COLO668 (cell line): ENCODE measurements around the gene ULBP3.
A peak's percentile ranks its signal among the peaks of the same experiment; 100 is the strongest.
"Not testable (repeated sequence)": the region's sequence is repeated elsewhere in the genome, so short reads cannot be mapped to it uniquely, and the experiment has no call there.

Experiments used
- DNase-seq: peaks from one replicate; lab custom pipeline; 2025; ENCODE audit not compliant: unreplicated experiment; lab: John Stamatoyannopoulos, UW

The ULBP3 gene

DNA sequence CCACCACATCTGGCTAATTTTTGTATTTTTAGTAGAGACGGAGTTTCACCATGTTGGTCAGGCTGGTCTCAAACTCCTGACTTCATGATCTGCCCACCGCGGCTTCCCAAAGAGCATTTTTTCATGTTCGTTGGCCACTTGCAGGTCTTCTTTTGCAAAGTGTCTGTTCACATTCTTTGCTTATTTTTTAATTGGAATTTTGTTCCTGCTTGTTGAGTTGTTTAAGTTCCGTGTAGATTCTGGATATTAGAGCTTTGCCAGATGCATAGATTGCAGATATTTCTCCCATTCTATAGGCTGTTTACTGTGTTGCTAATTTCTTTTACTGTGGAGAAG lies 51.8 kb downstream of the ULBP3 start:
- DNase-seq = not testable (repeated sequence)

DNA sequence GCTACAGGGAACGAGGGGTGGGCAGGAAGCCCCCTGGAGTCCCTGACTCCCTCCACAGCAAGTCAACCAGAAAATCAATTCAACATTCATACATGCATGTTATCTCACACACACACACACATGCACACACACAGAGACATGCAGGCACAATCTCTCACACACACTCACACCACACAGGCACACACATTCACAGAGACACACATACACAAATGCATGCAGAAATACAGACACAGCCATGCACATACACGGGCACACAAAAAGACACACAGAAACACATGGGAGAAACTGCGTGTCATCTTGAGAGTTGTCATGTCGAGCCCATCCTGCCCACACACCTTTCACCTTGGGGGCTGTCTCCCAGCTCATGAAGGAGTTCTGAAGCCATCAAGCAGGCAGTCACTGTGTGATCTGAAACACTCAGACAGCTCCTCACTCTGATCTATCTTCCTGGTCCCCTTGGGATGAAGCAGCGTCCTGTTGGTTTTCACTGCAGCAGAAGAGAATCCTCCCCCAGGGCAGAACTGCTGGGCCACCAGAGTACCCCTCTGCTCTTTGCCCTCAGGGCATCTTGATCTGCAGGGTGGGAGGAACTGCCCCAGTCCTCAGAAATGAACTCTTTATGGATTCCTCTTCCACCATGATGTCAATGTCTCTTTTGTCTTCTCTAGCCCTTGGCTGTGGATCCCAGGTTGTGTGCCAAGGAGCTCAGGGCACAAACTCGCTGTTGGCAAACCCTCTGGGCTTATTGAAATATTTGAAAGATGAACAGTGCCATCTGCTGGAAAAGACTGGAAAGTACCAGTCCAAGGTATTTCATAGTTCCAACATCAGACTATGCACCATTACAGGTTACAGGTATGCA lies 52.4 kb downstream of the ULBP3 start:
- peak; percentile 45 for DNase-seq

DNA sequence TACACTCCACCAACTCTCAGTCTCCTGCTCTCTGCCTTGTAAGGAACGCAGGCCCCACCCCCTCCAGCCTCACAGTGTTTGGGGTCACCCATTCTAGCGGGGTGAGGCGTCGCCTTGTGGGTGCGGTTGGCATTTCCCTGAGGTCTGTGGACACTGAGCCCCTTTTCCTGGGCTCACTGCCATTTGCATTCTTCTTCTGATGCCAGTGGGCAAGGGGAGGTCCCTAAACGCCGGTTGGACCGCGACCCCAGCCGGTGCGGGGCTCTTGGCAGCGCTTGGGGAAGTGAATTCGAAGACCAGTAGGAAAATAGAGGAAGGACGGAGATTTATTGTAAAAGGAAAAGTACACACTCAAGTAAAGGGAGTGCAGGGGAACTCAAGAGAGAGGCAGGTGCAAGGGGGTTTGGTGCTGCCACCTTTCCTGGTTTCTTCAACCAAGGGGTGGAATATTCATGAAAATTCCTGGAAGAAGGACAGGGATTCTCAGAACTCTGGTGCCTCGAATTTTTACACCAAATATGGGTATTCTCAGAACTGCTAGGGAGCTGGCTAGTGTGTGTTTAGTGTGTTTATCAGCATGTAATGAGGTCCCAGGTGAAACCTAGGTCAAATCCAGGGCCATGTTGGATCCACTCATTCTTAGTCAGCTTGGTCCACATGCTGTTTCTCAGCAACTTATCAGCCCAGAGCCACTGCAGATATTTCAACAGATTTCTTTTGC lies 53.5 kb downstream of the ULBP3 start:
- DNase-seq = not testable (repeated sequence)

DNA sequence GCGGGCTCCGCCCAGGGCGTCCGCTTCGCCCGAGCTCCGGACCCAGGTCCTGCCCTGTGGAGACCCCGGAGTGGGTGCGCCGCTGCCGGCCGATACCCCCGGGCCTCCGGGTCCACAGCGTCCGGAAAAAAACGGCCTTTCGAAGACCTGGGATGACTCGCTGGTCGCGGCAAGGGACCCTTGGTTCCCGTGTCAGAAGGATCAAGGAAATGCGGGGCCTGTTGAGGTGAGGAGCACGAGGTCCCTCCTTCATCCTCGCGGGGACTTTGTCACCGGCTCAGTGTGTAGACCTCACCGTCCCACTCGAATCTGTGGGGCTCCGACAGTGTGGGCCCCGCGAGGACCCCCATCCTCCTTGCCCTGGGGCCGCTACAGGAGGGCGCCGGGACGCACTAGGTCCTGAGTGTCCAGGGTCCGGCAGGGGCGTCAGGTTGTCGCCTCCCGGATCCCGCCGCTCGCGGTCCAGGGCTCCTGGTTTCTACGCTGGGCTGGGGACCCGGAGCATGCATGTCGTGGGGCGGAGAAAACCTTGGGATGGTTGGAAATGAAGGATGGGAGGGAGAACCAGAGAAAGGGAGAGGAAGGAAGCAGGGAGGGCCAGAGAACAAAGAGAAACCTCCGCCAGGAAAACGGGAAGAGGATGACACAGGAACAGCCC lies 54.2 kb downstream of the ULBP3 start:
- DNase-seq = not testable (repeated sequence)

DNA sequence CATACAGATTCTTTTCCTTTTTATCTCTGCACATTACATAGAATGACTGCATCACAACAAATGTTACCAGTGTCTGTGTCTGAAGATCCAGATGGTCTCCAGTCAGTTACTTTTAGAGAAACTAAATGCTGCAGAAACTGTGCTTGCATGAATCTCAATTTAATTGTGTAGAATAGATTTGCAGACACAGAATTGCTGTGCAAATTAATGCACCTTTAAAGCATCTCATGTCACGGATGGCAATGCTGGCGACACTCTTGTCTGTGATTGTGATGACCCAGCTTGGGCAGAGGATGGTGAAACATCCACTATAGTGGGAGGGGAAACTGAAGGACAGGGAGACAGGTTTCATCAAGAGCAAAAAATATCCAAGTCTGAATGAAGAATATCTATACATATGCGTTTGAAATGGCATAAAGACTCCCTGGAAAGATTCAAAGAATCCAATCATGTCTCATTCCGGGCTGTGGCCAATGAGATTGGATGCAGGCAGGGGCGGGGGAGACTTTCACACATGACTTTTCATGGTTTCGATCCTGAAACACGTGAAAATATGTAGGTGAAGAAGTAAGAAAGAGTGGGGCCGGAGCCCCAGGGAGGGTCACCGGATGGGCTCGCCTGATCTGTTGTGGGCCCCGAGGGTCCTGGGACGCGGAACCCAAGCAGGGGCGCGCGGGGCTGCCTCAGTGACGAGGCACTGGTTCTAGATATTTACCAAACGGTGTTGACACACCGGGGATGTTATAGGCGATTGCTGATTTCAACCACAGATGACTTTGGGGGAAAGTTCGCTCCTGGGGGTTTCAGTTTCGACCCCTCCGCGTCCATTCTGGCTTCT lies 54.9 kb downstream of the ULBP3 start:
- DNase-seq = not testable (repeated sequence)

DNA sequence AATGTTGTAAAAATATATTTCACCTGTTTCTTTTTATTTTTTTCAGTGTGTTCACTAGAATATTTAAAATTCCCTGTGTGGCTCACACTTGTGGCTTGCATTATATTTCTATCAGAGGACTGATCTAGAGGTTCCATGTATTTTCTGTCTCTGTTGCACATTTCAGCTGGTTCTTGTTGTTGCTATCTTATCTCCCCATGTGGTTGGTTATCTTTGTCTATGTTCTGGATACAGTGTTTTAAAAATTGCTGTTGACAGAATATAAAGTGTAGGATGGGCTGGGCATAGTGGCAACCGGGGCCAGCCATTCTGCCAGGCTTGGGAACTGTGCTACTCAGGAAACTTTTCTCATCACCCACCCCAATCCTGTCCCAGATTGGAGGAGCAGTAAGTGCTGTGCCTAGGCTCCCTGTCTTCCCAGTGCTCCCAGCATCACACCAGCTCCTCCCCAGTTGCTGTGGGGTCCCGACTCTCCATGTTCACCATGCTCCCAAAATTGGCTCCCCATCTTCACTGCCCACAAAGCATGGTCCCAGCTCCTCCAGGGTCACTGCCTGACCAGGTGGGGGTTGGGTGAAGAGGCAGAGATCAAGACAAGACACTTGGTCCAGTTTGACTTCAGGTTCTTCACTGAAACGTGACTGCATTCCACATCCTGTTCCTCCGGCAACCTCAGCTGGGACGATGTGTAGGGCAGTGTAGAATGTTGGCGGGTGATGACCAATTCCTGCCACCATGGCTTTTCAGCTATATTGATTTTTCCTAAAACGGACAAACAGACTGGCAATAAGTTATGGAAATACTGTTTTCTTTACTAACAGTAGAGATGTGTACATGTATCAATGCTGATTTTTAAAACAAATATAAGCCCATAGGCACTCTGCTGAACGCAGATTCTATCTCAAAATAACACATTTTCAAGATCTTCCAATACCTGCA lies 55.8 kb downstream of the ULBP3 start:
- DNase-seq = not testable (repeated sequence)
